Measurements from ENCODE around the gene C14orf132.

Gene C14orf132

DNA sequence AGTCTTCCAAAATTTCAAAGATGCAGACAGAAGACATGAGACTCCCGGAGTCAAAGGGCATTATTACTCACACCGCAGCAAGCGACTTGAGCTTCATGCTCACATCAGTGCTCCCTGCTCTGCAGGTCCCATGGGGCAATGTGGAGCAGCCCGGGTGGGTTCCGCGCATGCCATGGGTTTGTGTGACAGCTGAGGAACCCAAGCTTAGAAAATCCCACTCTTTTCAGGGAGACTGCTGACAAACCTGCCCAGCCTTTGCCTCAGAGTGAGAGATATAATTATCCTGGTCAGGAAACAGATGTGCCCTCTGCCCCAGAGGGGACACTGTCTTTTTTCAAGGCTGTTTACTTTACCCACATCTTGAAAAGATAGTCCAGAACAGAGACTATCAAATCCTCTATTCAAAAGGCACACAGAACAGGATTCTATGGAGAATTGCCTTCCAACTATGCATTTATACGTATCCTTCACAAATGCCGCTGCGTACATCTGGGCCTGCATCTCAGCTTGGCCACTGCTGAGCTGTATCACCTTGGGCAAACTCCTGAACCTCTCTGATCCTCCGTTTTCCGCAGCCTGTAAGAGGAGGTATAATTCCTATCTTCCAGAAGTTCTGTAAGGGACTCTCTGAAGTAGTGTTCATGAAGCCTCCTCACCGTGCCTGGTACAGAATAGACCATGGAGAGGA, 16.0 kb downstream of the C14orf132 start:
- H3K4me3 ChIP-seq (ENCODE audit: low read depth, low read length): no peak overlapping the region
- TF ChIP-seq, protein P1, sequence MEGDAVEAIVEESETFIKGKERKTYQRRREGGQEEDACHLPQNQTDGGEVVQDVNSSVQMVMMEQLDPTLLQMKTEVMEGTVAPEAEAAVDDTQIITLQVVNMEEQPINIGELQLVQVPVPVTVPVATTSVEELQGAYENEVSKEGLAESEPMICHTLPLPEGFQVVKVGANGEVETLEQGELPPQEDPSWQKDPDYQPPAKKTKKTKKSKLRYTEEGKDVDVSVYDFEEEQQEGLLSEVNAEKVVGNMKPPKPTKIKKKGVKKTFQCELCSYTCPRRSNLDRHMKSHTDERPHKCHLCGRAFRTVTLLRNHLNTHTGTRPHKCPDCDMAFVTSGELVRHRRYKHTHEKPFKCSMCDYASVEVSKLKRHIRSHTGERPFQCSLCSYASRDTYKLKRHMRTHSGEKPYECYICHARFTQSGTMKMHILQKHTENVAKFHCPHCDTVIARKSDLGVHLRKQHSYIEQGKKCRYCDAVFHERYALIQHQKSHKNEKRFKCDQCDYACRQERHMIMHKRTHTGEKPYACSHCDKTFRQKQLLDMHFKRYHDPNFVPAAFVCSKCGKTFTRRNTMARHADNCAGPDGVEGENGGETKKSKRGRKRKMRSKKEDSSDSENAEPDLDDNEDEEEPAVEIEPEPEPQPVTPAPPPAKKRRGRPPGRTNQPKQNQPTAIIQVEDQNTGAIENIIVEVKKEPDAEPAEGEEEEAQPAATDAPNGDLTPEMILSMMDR (IDR thresholded peaks at IDR 0.05; ENCODE audit: borderline replicate concordance, insufficient read depth, low read depth, low read length): no peak

DNA sequence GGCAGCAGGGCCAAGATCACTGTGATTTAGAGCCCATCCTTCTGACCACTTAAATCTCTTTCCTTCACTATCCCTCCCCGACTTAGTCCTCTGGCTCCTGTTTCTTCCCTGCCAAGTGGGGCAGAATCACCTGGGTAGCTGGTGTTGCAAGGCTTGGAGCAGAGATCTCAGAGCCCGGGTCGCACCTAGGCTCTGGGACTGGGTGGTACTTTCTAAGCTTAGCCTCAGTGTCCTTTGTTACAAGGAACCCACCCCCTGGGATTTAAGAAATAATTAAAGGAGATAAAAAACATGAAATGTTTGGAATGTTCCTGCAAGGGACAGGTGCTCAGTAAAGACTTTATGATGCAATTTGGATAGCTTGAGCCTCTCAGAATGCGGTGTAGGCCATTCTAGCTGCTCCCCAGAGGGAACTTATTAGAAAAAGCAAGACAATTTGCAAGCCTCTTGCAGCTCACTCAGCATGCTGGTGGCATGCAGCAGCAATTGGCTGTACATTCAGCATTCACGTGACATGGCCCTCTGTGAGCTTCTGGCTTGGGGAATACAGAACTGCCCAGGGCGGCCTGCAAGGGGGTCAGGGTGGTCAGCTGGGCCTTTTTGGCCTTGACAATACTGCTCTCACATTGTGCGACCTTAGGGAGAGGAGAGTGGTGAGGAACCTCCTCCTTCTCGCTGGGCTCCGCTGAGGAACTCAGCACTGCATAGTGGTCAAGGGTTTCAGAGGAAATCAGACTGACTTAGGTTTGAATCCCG, 16.8 kb downstream of the C14orf132 start:
- TF ChIP-seq, protein P1 (IDR thresholded peaks at IDR 0.05; ENCODE audit: borderline replicate concordance, insufficient read depth, low read depth, low read length): no peak
- H3K4me3 ChIP-seq (ENCODE audit: low read depth, low read length): no peak overlapping the region

- H3K4me3 ChIP-seq (ENCODE audit: low read depth, low read length): no peak overlapping the region
- TF ChIP-seq, protein P1 (IDR thresholded peaks at IDR 0.05; ENCODE audit: borderline replicate concordance, insufficient read depth, low read depth, low read length): 0 out of 2 replicates have a peak, but pooled peaks have one; percentile 5
Measured at GRCh38 chr14:96056509-96057422, 17.6 kb downstream of the C14orf132 start.

DNA sequence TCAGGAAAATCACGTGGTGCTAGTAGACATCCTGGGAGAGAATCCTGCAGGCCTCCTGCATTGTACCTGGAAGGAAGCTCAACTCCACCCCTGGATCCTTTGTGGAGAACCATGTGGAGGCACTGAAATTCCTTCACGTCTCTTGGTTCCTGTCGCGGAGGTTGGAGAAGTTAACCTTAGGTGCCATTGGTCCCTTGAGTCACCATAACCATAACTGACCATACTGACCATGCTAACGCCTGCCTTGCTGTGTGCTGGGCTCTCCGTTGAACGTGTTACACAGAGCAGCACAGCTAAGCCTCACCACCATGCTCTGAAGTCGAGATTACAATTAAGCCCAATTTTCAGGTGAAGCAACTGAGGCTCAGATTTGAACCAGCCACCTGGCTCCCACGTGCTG, 18.6 kb downstream of the C14orf132 start:
- TF ChIP-seq, protein P1 (IDR thresholded peaks at IDR 0.05; ENCODE audit: borderline replicate concordance, insufficient read depth, low read depth, low read length): no peak
- no peak overlapping the region for H3K4me3 ChIP-seq (ENCODE audit: low read depth, low read length)

GRCh38 chr14:96058576-96059200, 19.5 kb downstream of the C14orf132 start:
- TF ChIP-seq, protein P1 (IDR thresholded peaks at IDR 0.05; ENCODE audit: borderline replicate concordance, insufficient read depth, low read depth, low read length): no peak
- no peak overlapping the region for H3K4me3 ChIP-seq (ENCODE audit: low read depth, low read length)

DNA sequence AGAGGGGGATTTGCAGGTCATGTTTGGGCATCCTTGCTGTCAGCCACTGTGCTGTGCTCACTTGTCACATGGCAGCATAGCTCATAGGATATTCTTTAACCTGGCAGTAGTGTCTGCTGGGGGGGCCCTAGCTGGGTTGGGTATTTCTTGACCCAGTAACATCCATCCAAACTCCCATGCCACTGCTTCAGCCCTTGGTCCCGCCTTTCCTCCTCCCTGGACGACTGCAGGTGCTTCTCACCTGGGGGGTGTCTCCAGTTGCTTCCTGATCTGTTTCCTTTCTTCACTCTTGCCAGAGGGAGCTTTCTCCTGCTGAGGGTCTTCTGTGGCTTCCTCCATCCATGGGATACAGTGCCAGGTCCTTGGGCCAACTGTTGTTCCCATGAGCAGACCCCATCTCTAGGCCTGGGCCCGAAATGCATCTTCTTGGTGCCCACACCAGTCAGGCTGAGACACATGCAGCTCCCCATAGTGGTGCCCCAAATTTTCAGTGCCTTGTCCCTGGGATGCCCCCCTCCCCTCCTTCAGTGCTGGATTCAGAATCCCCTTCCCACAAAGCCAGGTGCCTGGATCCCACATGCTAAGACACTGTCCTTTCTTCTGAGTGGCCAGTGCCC, 20.5 kb downstream of the C14orf132 start:
- no peak overlapping the region for H3K4me3 ChIP-seq (ENCODE audit: low read depth, low read length)
- TF ChIP-seq, protein P1 (IDR thresholded peaks at IDR 0.05; ENCODE audit: borderline replicate concordance, insufficient read depth, low read depth, low read length): no peak

All from GM12875 (cell line).